Brain pericyte (primary cell): ENCODE results near the gene DUX4.
"Not testable (repeated sequence)": the region's sequence is repeated elsewhere in the genome, so short reads cannot be mapped to it uniquely, and the experiment has no call there.

Source experiments
- DNase-seq: peaks from one replicate; pipeline ENCODE4 v3.0.0-alpha.2; 2012; ENCODE audit warnings: low read depth, low spot score

DUX4 gene

GRCh38 chr4:190173428-190173827 lies at the start of gene DUX4:
Gene DUX4, plus strand, starts transcription at chr4:190173774. Its CDS starts 0 bp downstream, at chr4:190173774.
- not testable (repeated sequence) for DNase-seq

- DNase-seq: not testable (repeated sequence)
Observed at GRCh38 chr4:190175436-190175835, 1.9 kb downstream of the DUX4 start.

DNA sequence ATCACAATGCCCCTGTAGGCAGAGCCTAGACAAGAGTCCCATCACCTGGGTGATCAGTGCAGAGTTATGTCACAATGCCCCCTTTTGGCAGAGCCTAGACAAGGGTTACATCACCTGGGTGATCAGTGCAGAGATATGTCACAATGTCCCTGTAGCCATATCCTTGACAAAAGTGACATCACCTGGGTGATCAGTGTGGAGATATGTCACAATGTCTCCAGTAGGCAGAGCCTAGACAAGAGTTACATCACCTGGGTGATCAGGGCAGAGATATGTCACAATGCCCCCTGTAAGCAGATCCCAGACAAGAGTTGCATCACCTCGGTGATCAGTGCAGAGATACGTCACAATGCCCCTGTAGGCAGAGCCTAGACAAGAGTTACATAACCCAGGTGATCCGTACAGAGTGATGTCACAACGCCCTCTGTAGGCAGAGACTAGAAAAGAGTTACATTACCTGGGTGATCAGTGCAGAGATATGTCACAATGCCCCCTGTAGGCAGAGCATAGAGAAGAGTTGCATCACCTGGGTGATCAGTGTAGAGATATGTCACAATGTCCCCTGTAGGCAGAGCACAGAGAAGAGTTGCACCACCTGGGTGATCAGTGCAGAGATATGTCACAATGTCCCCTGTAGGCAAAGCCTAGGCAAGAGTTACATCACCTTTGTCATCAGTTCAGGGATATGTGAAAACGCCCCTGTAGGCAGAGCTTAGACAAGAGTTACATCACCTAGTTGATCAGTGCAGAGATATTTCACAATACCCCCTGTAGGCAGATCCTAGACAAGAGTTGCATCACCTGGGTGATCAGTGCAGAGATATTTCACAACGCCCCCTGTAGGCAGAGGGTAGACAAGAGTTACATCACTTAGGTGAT lies 4.4 kb downstream of the DUX4 start:
- DNase-seq: not testable (repeated sequence)

GRCh38 chr4:190178606-190178990 lies 5.0 kb downstream of the DUX4 start:
- DNase-seq: not testable (repeated sequence)

GRCh38 chr4:190179030-190179739 lies 5.6 kb downstream of the DUX4 start:
- DNase-seq: not testable (repeated sequence)

GRCh38 chr4:190179740-190180094 lies 6.1 kb downstream of the DUX4 start:
- DNase-seq: not testable (repeated sequence)

DNA sequence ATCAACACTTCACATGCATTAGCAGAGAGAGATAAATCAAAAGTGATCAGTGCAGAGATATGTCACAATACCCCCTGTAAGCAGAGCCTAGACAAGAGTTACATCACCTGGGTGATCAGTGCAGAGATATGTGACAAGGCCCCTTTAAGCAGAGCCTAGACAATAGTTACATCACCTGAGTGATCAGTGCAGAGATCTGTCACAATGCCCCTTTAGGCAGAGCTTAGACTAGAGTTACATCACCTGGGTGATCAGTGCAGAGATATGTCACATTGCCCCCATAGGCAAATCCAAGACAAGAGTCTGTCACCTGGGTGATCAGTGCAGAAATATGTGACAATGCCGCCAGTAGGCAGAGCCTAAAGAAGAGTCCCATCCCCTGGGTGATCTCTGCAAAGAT lies 7.4 kb downstream of the DUX4 start:
- DNase-seq: not testable (repeated sequence)

- not testable (repeated sequence) for DNase-seq
Observed at GRCh38 chr4:190181481-190182100, 8.0 kb downstream of the DUX4 start.

DNA sequence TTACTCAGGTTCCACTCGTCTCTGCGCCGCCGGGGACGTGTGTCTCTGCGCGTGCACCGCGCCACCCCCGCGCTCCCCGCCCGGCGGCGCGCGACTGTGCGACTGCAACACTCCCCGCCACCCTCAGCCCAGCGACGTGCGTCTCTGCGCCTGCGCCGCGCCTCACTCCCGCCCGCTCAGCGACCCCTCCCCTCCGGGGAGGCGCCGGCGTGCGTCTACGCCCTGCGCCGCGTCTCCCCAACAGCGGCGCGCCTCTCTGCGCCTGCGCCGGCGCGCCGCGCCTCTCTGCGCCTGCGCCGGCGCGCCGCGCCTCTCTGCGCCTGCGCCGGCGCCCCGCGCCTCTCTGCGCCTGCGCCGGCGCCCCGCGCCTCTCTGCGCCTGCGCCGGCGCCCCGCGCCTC lies 29.9 kb downstream of the DUX4 start:
- not testable (repeated sequence) for DNase-seq
